HepG2 (cell line): Measurements from ENCODE around the gene CNPY4. TPM values are rescaled to one million over a fixed set of nuclear protein-coding genes. Genes with fewer than 3 reads are reported as not detected.

ENCODE experiments used
- ADNP ChIP-seq: sonication (generic); formaldehyde crosslinking; IDR thresholded peaks from 2 replicates; pipeline ENCODE4 v1.4.0; 2020; ENCODE audit warnings: missing genetic modification reagents
- ASH2L ChIP-seq: fragments of 300-600, 200-600 bp; sonication (generic); IDR thresholded peaks from 2 replicates; pipeline ENCODE4 v1.7.0; 2017; ENCODE audit warnings: low read depth, mild to moderate bottlenecking, moderate library complexity, mixed read lengths, low read length; ENCODE audit not compliant: insufficient read length
- BRD4 ChIP-seq: sonication (generic); formaldehyde crosslinking; IDR thresholded peaks from 2 replicates; pipeline ENCODE4 v1.4.0; 2020; ENCODE audit warnings: missing genetic modification reagents
- GPN1 ChIP-seq: sonication (generic); formaldehyde crosslinking; IDR thresholded peaks from 2 replicates; pipeline ENCODE4 v1.5.1; 2020; ENCODE audit warnings: missing genetic modification reagents, borderline replicate concordance
- KMT2A ChIP-seq: sonication (generic); formaldehyde crosslinking; IDR thresholded peaks from 2 replicates; pipeline ENCODE4 v1.4.0; 2020; ENCODE audit warnings: missing genetic modification reagents
- KMT2B ChIP-seq: IDR thresholded peaks from 2 replicates; pipeline ENCODE4 v1.6.1; 2016; ENCODE audit warnings: missing genetic modification reagents, missing compliant biosample characterization
- MXD4 ChIP-seq: IDR thresholded peaks from 2 replicates; pipeline ENCODE4 v1.6.1; 2016; ENCODE audit warnings: mild to moderate bottlenecking, missing biosample characterization, missing genetic modification reagents
- NFKBIZ ChIP-seq: IDR thresholded peaks from 2 replicates; pipeline ENCODE4 v1.6.1; 2018; ENCODE audit warnings: missing genetic modification reagents, missing compliant biosample characterization
- POLR2A ChIP-seq, 2 experiments: IDR thresholded peaks; 2 replicates each; pipeline ENCODE4 v1.6.1; 2011; ENCODE audit warnings: low read depth in 2 of 2, low read length in 2 of 2, mild to moderate bottlenecking in 1 of 2, moderate library complexity in 1 of 2; ENCODE audit not compliant: insufficient read depth in 1 of 2
- TBP ChIP-seq: sonication (generic); formaldehyde crosslinking; IDR thresholded peaks from 2 replicates; pipeline ENCODE4 v1.5.0; 2020; ENCODE audit warnings: missing genetic modification reagents
- ZNF337 ChIP-seq: sonication (generic); formaldehyde crosslinking; IDR thresholded peaks from 2 replicates; pipeline ENCODE4 v1.5.1; 2020; ENCODE audit warnings: missing genetic modification reagents, low read depth, mild to moderate bottlenecking, borderline replicate concordance
- polyA plus RNA-seq, 8 experiments: library from polyadenylated mRNA; depleted of rRNA in 3 of 8; stranded (reverse) in 7 of 8; unstranded in 1 of 8; fragments of >200 nt; fragmentation: Illumina TruSeq in 4 of 8; extraction: Trizol in 4 of 8; gene quantifications; 2 replicates each; pipeline versions ENCODE4 v1.2.1 to v1.2.3, GENCODE V29; 2011 to 2016; ENCODE audit warnings: low read depth in 4 of 8, missing spikeins in 1 of 8, mixed read lengths in 1 of 8; ENCODE audit not compliant: insufficient read depth in 1 of 8
- total RNA-seq, 5 experiments: library from RNA; depleted of rRNA; stranded (reverse); fragments of >200 nt; fragmentation: Illumina TruSeq; extraction: Trizol; gene quantifications; 2 replicates each; pipeline ENCODE4 v1.2.3, GENCODE V29; 2016; ENCODE audit warnings: low read depth in 1 of 5
- TF ChIP-seq, protein P1 (sequence below): sonication (generic); formaldehyde crosslinking; IDR thresholded peaks from 2 replicates; pipeline ENCODE4 v1.4.0; 2020; ENCODE audit warnings: low read depth, mild to moderate bottlenecking, missing genetic modification reagents
- TF ChIP-seq, protein P2 (sequence below): sonication (generic); formaldehyde crosslinking; IDR thresholded peaks from 2 replicates; pipeline ENCODE4 v1.4.0; 2020; ENCODE audit warnings: missing genetic modification reagents, borderline replicate concordance
- TF ChIP-seq, protein P3 (sequence below): sonication (generic); formaldehyde crosslinking; IDR thresholded peaks from 2 replicates; pipeline ENCODE4 v1.9.0; 2021; ENCODE audit warnings: missing genetic modification reagents, borderline replicate concordance
- TF ChIP-seq, protein P4 (sequence below): sonication (generic); formaldehyde crosslinking; IDR thresholded peaks from 2 replicates; pipeline ENCODE4 v1.4.0; 2020; ENCODE audit warnings: mild to moderate bottlenecking, missing genetic modification reagents, borderline replicate concordance
- TF ChIP-seq, protein P5 (sequence below): sonication (generic); formaldehyde crosslinking; IDR thresholded peaks from 2 replicates; pipeline ENCODE4 v1.4.0; 2020; ENCODE audit warnings: low read depth, mild to moderate bottlenecking, missing genetic modification reagents
- TF ChIP-seq, protein P6 (sequence below): sonication (generic); formaldehyde crosslinking; IDR thresholded peaks from 2 replicates; pipeline ENCODE4 v1.8.0; 2022; ENCODE audit warnings: low read depth, missing genetic modification reagents

The CNPY4 gene
- total and polyA plus RNA-seq, 2 of the 13 experiments (the other 11 are each of a cell fraction or from before 2014, with no cell fraction given), result 6.2 to 12.7 TPM

DNA sequence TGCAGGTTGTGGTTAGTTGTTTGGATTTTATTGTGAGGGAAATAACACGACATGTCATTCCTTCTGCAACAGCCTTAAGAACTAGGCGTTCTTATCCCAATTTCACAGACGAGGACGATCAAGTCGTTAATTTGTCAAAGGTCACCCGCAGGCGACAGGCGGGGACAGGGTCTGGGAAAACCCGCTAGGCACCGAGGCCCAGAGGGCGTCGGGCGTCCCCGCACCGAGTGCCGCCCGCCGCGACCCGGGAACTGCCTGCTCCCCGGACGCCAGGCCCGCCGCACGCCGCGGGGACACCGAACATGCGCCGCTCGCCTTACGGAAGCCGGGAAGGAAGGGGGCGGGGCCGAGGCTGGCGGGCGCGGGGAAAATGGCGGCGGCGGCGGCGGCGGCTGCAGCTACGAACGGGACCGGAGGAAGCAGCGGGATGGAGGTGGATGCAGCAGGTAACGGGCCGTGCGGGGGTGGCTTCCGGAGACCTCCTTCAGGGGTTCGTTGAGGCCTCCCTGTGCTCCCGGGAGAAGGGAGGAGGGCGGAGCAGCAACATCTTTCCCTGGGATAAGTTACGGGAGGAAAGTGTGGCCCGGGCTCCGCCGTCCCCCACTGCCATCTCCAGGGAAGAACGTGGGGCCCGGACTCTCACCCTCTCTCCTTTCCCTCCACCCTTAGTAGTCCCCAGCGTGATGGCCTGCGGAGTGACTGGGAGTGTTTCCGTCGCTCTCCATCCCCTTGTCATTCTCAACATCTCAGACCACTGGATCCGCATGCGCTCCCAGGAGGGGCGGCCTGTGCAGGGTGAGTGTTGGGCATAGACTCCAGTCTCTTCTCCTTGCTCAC, 30.6 kb upstream of the CNPY4 start, which contains the start of gene COPS6 (continued):
- peak; percentile 42; the same call in 1 of the 2 replicates for TF ChIP-seq NFKBIZ (CRISPR knock-in tag)
- TF ChIP-seq, protein P1, sequence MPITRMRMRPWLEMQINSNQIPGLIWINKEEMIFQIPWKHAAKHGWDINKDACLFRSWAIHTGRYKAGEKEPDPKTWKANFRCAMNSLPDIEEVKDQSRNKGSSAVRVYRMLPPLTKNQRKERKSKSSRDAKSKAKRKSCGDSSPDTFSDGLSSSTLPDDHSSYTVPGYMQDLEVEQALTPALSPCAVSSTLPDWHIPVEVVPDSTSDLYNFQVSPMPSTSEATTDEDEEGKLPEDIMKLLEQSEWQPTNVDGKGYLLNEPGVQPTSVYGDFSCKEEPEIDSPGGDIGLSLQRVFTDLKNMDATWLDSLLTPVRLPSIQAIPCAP (CRISPR knock-in tag), result peak; percentile 93
- peak; percentile 78 to 93 for TF ChIP-seq POLR2A (IDR thresholded peaks at IDR 0.05; ENCODE audit: insufficient read depth in 1 of 2, low read depth in 2 of 2, low read length in 2 of 2)
- no peak for TF ChIP-seq TBP (CRISPR knock-in tag)
- TF ChIP-seq, protein P2, sequence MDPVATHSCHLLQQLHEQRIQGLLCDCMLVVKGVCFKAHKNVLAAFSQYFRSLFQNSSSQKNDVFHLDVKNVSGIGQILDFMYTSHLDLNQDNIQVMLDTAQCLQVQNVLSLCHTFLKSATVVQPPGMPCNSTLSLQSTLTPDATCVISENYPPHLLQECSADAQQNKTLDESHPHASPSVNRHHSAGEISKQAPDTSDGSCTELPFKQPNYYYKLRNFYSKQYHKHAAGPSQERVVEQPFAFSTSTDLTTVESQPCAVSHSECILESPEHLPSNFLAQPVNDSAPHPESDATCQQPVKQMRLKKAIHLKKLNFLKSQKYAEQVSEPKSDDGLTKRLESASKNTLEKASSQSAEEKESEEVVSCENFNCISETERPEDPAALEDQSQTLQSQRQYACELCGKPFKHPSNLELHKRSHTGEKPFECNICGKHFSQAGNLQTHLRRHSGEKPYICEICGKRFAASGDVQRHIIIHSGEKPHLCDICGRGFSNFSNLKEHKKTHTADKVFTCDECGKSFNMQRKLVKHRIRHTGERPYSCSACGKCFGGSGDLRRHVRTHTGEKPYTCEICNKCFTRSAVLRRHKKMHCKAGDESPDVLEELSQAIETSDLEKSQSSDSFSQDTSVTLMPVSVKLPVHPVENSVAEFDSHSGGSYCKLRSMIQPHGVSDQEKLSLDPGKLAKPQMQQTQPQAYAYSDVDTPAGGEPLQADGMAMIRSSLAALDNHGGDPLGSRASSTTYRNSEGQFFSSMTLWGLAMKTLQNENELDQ, result no peak
- peak; percentile 88 for TF ChIP-seq KMT2A (CRISPR knock-in tag)
- no peak for TF ChIP-seq ZNF337
- TF ChIP-seq, protein P3, sequence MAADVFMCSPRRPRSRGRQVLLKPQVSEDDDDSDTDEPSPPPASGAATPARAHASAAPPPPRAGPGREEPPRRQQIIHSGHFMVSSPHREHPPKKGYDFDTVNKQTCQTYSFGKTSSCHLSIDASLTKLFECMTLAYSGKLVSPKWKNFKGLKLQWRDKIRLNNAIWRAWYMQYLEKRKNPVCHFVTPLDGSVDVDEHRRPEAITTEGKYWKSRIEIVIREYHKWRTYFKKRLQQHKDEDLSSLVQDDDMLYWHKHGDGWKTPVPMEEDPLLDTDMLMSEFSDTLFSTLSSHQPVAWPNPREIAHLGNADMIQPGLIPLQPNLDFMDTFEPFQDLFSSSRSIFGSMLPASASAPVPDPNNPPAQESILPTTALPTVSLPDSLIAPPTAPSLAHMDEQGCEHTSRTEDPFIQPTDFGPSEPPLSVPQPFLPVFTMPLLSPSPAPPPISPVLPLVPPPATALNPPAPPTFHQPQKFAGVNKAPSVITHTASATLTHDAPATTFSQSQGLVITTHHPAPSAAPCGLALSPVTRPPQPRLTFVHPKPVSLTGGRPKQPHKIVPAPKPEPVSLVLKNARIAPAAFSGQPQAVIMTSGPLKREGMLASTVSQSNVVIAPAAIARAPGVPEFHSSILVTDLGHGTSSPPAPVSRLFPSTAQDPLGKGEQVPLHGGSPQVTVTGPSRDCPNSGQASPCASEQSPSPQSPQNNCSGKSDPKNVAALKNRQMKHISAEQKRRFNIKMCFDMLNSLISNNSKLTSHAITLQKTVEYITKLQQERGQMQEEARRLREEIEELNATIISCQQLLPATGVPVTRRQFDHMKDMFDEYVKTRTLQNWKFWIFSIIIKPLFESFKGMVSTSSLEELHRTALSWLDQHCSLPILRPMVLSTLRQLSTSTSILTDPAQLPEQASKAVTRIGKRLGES (CRISPR knock-in tag), result peak; percentile 34; the same call in 1 of the 2 replicates
- TF ChIP-seq, protein P4, sequence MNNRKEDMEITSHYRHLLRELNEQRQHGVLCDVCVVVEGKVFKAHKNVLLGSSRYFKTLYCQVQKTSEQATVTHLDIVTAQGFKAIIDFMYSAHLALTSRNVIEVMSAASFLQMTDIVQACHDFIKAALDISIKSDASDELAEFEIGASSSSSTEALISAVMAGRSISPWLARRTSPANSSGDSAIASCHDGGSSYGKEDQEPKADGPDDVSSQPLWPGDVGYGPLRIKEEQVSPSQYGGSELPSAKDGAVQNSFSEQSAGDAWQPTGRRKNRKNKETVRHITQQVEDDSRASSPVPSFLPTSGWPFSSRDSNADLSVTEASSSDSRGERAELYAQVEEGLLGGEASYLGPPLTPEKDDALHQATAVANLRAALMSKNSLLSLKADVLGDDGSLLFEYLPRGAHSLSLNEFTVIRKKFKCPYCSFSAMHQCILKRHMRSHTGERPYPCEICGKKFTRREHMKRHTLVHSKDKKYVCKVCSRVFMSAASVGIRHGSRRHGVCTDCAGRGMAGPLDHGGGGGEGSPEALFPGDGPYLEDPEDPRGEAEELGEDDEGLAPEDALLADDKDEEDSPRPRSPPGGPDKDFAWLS (CRISPR knock-in tag), result peak; percentile 90
- no peak for TF ChIP-seq ADNP (CRISPR knock-in tag)
- TF ChIP-seq ASH2L, result peak; percentile 89
- TF ChIP-seq, protein P5, sequence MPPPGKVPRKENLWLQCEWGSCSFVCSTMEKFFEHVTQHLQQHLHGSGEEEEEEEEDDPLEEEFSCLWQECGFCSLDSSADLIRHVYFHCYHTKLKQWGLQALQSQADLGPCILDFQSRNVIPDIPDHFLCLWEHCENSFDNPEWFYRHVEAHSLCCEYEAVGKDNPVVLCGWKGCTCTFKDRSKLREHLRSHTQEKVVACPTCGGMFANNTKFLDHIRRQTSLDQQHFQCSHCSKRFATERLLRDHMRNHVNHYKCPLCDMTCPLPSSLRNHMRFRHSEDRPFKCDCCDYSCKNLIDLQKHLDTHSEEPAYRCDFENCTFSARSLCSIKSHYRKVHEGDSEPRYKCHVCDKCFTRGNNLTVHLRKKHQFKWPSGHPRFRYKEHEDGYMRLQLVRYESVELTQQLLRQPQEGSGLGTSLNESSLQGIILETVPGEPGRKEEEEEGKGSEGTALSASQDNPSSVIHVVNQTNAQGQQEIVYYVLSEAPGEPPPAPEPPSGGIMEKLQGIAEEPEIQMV (CRISPR knock-in tag), result peak; percentile 94
- no peak for TF ChIP-seq GPN1
- TF ChIP-seq, protein P6, sequence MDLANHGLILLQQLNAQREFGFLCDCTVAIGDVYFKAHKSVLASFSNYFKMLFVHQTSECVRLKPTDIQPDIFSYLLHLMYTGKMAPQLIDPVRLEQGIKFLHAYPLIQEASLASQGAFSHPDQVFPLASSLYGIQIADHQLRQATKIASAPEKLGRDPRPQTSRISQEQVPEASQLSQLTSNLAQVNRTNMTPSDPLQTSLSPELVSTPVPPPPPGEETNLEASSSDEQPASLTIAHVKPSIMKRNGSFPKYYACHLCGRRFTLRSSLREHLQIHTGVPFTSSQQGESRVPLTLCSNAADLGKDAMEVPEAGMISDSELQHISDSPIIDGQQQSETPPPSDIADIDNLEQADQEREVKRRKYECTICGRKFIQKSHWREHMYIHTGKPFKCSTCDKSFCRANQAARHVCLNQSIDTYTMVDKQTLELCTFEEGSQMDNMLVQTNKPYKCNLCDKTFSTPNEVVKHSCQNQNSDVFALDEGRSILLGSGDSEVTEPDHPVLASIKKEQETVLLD (CRISPR knock-in tag), result peak; percentile 97
- TF ChIP-seq KMT2B (CRISPR knock-in tag), result peak; percentile 90
- peak; percentile 97 for TF ChIP-seq MXD4
- TF ChIP-seq BRD4, result 0 out of 2 replicates have a peak, but pooled peaks have one; percentile 25
